ENCODE results near the gene KRT82.

DNA sequence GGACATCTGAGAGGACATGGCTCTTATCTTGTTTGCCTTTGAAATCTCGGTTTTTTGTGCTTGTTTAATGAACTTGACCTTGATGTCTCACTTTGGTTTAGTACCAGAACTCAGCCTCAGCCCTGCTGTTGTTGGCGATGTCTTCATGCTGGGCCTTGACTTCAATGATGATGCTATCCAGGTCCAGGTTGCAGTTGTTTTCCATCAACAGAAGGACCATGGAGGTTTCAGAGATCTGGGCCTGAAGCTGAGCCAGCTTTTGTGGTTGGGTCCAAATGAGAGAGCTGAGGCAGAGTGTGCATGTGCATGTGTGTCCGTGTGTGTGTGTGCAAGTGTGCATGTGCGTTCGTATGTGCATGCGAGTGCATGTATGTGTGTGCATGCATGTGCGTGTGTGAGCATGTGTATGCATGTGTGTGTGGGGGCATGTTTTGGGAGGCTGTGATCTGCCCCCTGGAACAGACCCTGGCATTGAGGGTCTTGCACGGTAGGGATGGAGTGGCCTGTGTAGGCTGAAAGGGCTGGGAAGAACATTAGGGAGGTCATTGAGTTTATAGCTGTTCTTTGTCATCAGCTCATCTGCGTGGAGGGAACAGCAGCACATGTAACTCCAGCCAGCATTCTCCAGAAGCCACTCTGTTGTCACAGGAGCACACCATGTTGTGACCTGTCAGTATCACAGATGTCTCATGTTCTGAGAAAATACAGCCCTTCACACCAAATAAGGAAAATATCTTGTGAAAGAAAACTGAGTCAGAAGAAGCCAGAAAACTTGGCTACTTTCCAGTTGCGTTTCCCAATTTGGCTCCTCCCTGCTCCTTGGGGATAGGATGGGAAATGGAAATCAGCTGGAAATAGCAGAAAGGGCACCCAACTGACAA is 10.0 kb upstream of the KRT82 start:
- no peak for TF ChIP-seq BHLHE40 (IDR thresholded peaks at IDR 0.05; ENCODE audit: borderline replicate concordance)
- TF ChIP-seq SP1 (IDR thresholded peaks at IDR 0.05) = no peak
- TF ChIP-seq HDGF (IDR thresholded peaks at IDR 0.05; ENCODE audit: borderline replicate concordance) = no peak
- no peak for TF ChIP-seq L3MBTL2 (conservative IDR thresholded peaks at IDR 0.05)
- TF ChIP-seq NFRKB (IDR thresholded peaks at IDR 0.05) = no peak
- TF ChIP-seq, protein P1, sequence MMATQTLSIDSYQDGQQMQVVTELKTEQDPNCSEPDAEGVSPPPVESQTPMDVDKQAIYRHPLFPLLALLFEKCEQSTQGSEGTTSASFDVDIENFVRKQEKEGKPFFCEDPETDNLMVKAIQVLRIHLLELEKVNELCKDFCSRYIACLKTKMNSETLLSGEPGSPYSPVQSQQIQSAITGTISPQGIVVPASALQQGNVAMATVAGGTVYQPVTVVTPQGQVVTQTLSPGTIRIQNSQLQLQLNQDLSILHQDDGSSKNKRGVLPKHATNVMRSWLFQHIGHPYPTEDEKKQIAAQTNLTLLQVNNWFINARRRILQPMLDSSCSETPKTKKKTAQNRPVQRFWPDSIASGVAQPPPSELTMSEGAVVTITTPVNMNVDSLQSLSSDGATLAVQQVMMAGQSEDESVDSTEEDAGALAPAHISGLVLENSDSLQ (IDR thresholded peaks at IDR 0.05) = no peak
- no peak for TF ChIP-seq FOXM1 (IDR thresholded peaks at IDR 0.05; ENCODE audit: borderline replicate concordance)
- TF ChIP-seq SUZ12 (IDR thresholded peaks at IDR 0.05) = no peak
- no peak for TF ChIP-seq TARDBP (IDR thresholded peaks at IDR 0.05)
